WI38 (cell line): Measurements from ENCODE around the gene GPN2.

Experiments
- H3K4me3 ChIP-seq: 2 replicates; pipeline ENCODE4 v1.5.1; 2011; ENCODE audit warnings: low read depth, mild to moderate bottlenecking, control low read depth, low read length
- CTCF ChIP-seq: IDR thresholded peaks from 2 replicates; pipeline ENCODE4 v1.5.1; 2012; ENCODE audit warnings: low read depth, mild to moderate bottlenecking, control low read depth, low read length

GPN2 gene

GRCh38 chr1:26889551-26890466, at the start of gene GPN2:
Gene GPN2 (minus strand): TSS chr1:26890283. CDS start chr1:26890096, 187 bp downstream.
- no peak for TF ChIP-seq CTCF
- H3K4me3 ChIP-seq, result peak within 1 kb of the TSS; percentile 90

DNA sequence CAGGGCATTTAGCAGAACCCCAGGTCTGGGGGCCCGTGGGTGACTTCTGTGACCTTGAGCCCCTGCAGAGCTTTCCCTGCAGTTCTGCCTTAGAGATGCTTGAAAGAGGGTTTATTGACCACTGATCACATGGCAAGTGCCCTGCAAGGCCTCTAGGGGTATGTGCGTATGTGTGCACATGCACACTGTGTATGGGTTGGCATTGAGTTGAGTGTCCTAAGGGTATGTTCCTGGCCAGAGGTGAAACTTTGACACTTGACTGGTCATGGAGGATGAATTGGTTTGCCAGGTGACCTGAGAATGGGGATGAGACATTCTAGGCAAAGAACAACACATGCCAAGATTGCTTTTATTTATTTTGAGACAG, 48.6 kb upstream of the GPN2 start:
- no peak overlapping the region for H3K4me3 ChIP-seq
- no peak for TF ChIP-seq CTCF

DNA sequence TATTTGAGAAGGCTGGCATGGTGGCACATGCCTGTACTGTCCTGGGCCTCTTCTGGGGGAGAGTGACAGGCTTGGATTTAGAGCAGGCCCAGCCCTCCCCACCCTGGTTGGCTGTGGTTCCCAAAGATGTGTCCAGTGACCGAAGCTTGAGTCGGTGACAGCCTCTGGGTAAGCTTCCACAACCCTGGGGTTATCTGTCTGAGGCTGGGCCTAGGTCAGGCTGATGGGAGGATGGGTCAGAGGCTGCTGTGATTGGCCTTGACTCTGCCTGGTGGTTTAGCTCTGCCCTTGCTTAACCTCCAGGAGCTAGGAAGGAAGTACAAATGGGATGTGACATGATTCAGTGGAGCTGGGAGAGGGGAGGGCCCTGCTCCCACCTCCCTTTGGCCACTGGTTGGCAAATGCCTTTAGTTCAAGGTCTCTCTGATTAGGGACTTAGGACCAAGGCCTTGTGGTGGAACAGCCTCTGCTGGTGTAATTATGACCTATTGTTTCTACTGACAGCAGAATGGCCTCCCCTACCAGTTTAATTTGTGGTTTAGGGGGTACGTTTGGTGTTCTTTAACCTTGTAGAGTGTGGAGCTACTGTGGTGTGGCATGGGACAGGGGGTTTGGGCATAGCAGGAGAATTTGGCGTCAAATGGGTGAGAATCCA, 48.0 kb upstream of the GPN2 start:
- no peak for TF ChIP-seq CTCF
- H3K4me3 ChIP-seq, result no peak overlapping the region

GRCh38 chr1:26936823-26937222, 46.7 kb upstream of the GPN2 start:
- no peak for TF ChIP-seq CTCF

GRCh38 chr1:26932531-26932930, 42.4 kb upstream of the GPN2 start:
- TF ChIP-seq CTCF, result no peak
- H3K4me3 ChIP-seq, result no peak overlapping the region

More at GRCh38 chr1:26936823-26937222, 46.7 kb upstream of the GPN2 start:
- H3K4me3 ChIP-seq, result no peak overlapping the region

GRCh38 chr1:26923711-26924110, 33.6 kb upstream of the GPN2 start:
- no peak for TF ChIP-seq CTCF
- H3K4me3 ChIP-seq, result no peak overlapping the region

GRCh38 chr1:26922901-26923300, 32.8 kb upstream of the GPN2 start:
- no peak for TF ChIP-seq CTCF
- peak overlapping the region; percentile 76 for H3K4me3 ChIP-seq
